Liver (tissue), 9 donors: Measurements from ENCODE around the gene RIMOC1. TPM values are rescaled to one million over a fixed set of nuclear protein-coding genes. Genes with fewer than 3 reads are reported as not detected.

Experiments
- DNase-seq: peaks from one replicate; pipeline ENCODE4 v3.0.0-alpha.2; 2017; ENCODE audit warnings: low spot score
- H3K27ac ChIP-seq, 2 donors: one replicate each; pipeline ENCODE4 v1.7.0; 2013; ENCODE audit warnings: inconsistent platforms in 2 of 2, low read length in 2 of 2, control low read depth in 1 of 2, low read depth in 1 of 2, mild to moderate bottlenecking in 1 of 2
- H3K27me3 ChIP-seq, 4 donors: one replicate each; pipeline versions ENCODE4 v1.6.1 to v1.7.0; 2013; ENCODE audit warnings: low read length in 3 of 4, inconsistent platforms in 1 of 4, mild to moderate bottlenecking in 1 of 4, moderate library complexity in 1 of 4; ENCODE audit not compliant: control insufficient read depth in 4 of 4, insufficient read depth in 4 of 4
- H3K36me3 ChIP-seq, 4 donors: one replicate each; pipeline versions ENCODE4 v1.6.1 to v1.7.0; 2013; ENCODE audit warnings: low read length in 3 of 4, mild to moderate bottlenecking in 3 of 4, low read depth in 1 of 4, moderate library complexity in 1 of 4; ENCODE audit not compliant: control insufficient read depth in 4 of 4, insufficient read depth in 3 of 4
- H3K4me1 ChIP-seq, 4 donors: one replicate each; pipeline versions ENCODE4 v1.6.1 to v1.7.0; 2013; ENCODE audit warnings: low read length in 3 of 4, mild to moderate bottlenecking in 3 of 4, moderate library complexity in 1 of 4; ENCODE audit not compliant: control insufficient read depth in 4 of 4, insufficient read depth in 4 of 4
- H3K4me3 ChIP-seq, 3 donors: one replicate each; pipeline versions ENCODE4 v1.6.1 to v1.7.0; 2013; ENCODE audit warnings: low read length in 3 of 3, control low read depth in 1 of 3, low read depth in 1 of 3, mild to moderate bottlenecking in 1 of 3
- H3K9ac ChIP-seq, 2 donors: one replicate each; pipeline ENCODE4 v1.7.0; 2013; ENCODE audit warnings: low read length in 2 of 2, mild to moderate bottlenecking in 2 of 2, moderate library complexity in 2 of 2, control low read depth in 1 of 2, low read depth in 1 of 2
- H3K9me3 ChIP-seq, 4 donors: one replicate each; pipeline versions ENCODE4 v1.6.1 to v1.7.0; 2013; ENCODE audit warnings: low read length in 3 of 4; ENCODE audit not compliant: control insufficient read depth in 4 of 4
- CTCF ChIP-seq: fragments of 150-350 bp; IDR thresholded peaks from 2 replicates; pipeline ENCODE4 v1.5.1; 2017; ENCODE audit warnings: improper control_type of control experiment, low read depth, low read length; ENCODE audit not compliant: missing input control
- EGR1 ChIP-seq, 2 donors: IDR thresholded peaks; 2 replicates each; pipeline ENCODE4 v1.6.1; 2016 to 2018; ENCODE audit warnings: antibody characterized with exemption in 2 of 2, low read depth in 2 of 2
- FOXA1 ChIP-seq: IDR thresholded peaks from 2 replicates; pipeline ENCODE4 v1.6.1; 2016; ENCODE audit warnings: antibody characterized with exemption
- FOXA2 ChIP-seq: IDR thresholded peaks from 2 replicates; pipeline ENCODE4 v1.6.1; 2016; ENCODE audit warnings: antibody characterized with exemption
- GABPA ChIP-seq, 2 donors: IDR thresholded peaks in 1 of 2; conservative IDR thresholded peaks in 1 of 2; 2 replicates each; pipeline ENCODE4 v1.6.1; 2016; ENCODE audit warnings: antibody characterized with exemption in 2 of 2, mild to moderate bottlenecking in 1 of 2, moderate library complexity in 1 of 2
- HNF4A ChIP-seq, 2 donors: conservative IDR thresholded peaks; 2 replicates each; pipeline ENCODE4 v1.6.1; 2016; ENCODE audit warnings: antibody characterized with exemption in 2 of 2, mild to moderate bottlenecking in 2 of 2
- HNF4G ChIP-seq: IDR thresholded peaks from 2 replicates; pipeline ENCODE4 v1.6.1; 2016; ENCODE audit warnings: antibody characterized with exemption
- JUND ChIP-seq, 2 donors: IDR thresholded peaks; 2 replicates each; pipeline ENCODE4 v1.6.1; 2016; ENCODE audit warnings: antibody characterized with exemption in 2 of 2
- NR2F2 ChIP-seq: IDR thresholded peaks from 2 replicates; pipeline ENCODE4 v1.6.1; 2016; ENCODE audit warnings: antibody characterized with exemption
- RAD21 ChIP-seq, 2 donors: IDR thresholded peaks; 2 replicates each; pipeline ENCODE4 v1.6.1; 2016; ENCODE audit warnings: antibody characterized with exemption in 2 of 2, mild to moderate bottlenecking in 2 of 2
- SP1 ChIP-seq: IDR thresholded peaks from 2 replicates; pipeline ENCODE4 v1.6.1; 2018; ENCODE audit warnings: antibody characterized with exemption, mild to moderate bottlenecking
- TAF1 ChIP-seq: conservative IDR thresholded peaks from 2 replicates; pipeline ENCODE4 v1.6.1; 2016; ENCODE audit warnings: antibody characterized with exemption, mild to moderate bottlenecking
- YY1 ChIP-seq: IDR thresholded peaks from 2 replicates; pipeline ENCODE4 v1.6.1; 2016; ENCODE audit warnings: antibody characterized with exemption, mild to moderate bottlenecking
- ZBTB33 ChIP-seq: IDR thresholded peaks from 2 replicates; pipeline ENCODE4 v1.6.1; 2016; ENCODE audit warnings: antibody characterized with exemption
- WGBS: extraction: QIAGEN DNeasy Blood & Tissue Kit; methylation state at CpG from one replicate; pipeline ENCODE4 v1.1.7; 2013; 5-methylcytosine and 5-hydroxymethylcytosine counted together
- polyA plus RNA-seq, 2 donors: library from polyadenylated mRNA; stranded (reverse) in 1 of 2; unstranded in 1 of 2; fragments of 200-250 nt in 1 of 2; fragments of >200 nt in 1 of 2; fragmentation: Nextera tagmentation in 1 of 2; extraction: Ambion mirVana in 1 of 2; gene quantifications; one replicate each; pipeline versions ENCODE4 v1.2.1 to v1.2.3, GENCODE V29; 2013 to 2015
- total RNA-seq, 2 donors: library from RNA; depleted of rRNA; stranded (reverse); fragments of >200 nt; gene quantifications; one replicate each; pipeline ENCODE4 v1.2.3, GENCODE V29; 2014
- TF ChIP-seq, protein P1 (sequence below): IDR thresholded peaks from 2 replicates; pipeline ENCODE4 v1.6.1; 2016; ENCODE audit warnings: antibody characterized with exemption
- TF ChIP-seq, protein P2 (sequence below): IDR thresholded peaks from 2 replicates; pipeline ENCODE4 v1.6.1; 2016; ENCODE audit warnings: antibody characterized with exemption
- donor health status: healthy.
- donor health status: healthy.
- donor health status: healthy.
- donor health status: healthy.
- donor health status: healthy.

Gene RIMOC1
- total and polyA plus RNA-seq, 4 donors: 3.7 to 11.8 (median 6.7) TPM

DNA sequence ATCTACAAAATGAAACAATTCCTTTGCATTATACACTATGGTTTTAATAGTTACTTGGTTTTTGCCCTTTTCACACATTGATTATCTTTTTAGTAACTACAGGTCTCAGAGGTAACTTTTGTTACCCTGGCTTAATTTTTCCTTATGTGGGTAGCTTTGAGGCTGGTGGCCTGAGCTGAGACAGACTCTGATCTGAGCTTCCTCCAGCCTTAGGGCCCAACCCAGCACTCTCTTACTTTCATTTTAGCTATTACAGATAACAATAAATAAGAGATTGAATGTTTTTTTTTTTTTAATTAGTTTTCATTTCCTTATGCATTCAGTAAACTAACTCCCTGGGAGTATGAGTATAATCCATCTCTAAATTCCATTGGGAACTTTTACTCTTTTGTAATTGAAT, 18.9 kb upstream of the RIMOC1 start (continued):
- TF ChIP-seq CTCF: no peak
- no peak for TF ChIP-seq SP1
- no peak for TF ChIP-seq JUND (IDR thresholded peaks at IDR 0.05)
- no peak for TF ChIP-seq EGR1 (IDR thresholded peaks at IDR 0.05; ENCODE audit: low read depth in 2 of 2)
- no peak for TF ChIP-seq TAF1
- no peak for TF ChIP-seq GABPA (IDR thresholded peaks at IDR 0.05 in 1 of 2, conservative IDR thresholded peaks at IDR 0.05 in 1 of 2)
- TF ChIP-seq FOXA1: no peak

DNA sequence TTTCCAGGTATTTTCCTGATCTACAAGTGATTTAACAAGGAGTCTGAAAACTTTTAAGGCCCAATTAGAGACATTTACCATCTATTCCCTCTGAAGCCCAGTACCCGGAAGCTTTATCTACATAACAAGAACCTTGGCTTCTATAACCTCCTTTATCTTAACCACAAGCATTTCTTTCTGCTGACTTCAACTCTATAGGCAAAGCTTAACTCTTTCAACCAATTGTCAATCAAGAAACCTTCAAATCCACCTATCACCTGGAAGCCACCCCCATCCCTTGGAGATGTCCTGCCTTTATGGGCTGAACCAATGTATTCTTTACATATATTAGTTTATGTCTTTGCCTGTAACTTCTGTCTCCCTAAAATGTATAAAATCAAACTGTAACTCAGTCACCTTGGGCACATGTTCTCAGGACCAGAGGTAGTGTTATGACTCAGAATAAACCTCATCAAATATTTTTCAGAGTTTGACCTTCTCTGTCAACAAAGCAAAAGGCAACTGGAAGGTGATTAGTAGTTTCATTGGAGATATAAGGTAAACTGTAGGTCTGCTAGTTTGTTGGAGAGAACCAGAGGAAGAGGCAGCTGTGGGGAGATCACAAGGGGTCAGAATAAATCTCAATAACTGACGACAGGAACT, 13.0 kb upstream of the RIMOC1 start:
- TF ChIP-seq NR2F2 (no peak), CTCF (no peak), HNF4G (no peak), YY1 (no peak), HNF4A (conservative IDR thresholded peaks at IDR 0.05) (no peak), RAD21 (IDR thresholded peaks at IDR 0.05) (no peak), GABPA (IDR thresholded peaks at IDR 0.05 in 1 of 2, conservative IDR thresholded peaks at IDR 0.05 in 1 of 2) (no peak), FOXA2 (no peak)
- TF ChIP-seq, protein P1, sequence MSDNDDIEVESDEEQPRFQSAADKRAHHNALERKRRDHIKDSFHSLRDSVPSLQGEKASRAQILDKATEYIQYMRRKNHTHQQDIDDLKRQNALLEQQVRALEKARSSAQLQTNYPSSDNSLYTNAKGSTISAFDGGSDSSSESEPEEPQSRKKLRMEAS: no peak
- TF ChIP-seq, protein P2, sequence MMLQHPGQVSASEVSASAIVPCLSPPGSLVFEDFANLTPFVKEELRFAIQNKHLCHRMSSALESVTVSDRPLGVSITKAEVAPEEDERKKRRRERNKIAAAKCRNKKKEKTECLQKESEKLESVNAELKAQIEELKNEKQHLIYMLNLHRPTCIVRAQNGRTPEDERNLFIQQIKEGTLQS: no peak
- WGBS: 73% methylated on average over 2 of the region's 2 CpGs
- Histone ChIP-seq H3K27ac (no peak overlapping the region), H3K4me1 (no peaks in the 10 kb centered on the region), H3K36me3 (no peaks in the 10 kb centered on the region), H3K9me3 (no peaks in the 10 kb centered on the region), H3K9ac (no peak overlapping the region), H3K4me3 (no peak overlapping the region), H3K27me3 (peaks cover 0 to 2% (median 0%) of the 10 kb centered on the region in 4 donors)
- DNase-seq: no peak

- Histone ChIP-seq H3K9ac (no peak overlapping the region), H3K4me3 (no peak overlapping the region), H3K9me3 (no peaks in the 10 kb centered on the region), H3K27me3 (peaks cover 0 to 5% (median 0%) of the 10 kb centered on the region in 4 donors), H3K4me1 (no peaks in the 10 kb centered on the region), H3K27ac (no peak overlapping the region), H3K36me3 (no peaks in the 10 kb centered on the region)
- TF ChIP-seq TAF1: no peak
- no peak for TF ChIP-seq ZBTB33
- no peak for TF ChIP-seq JUND (IDR thresholded peaks at IDR 0.05)
- TF ChIP-seq EGR1 (IDR thresholded peaks at IDR 0.05; ENCODE audit: low read depth in 2 of 2): no peak
- no peak for TF ChIP-seq NR2F2
- no peak for DNase-seq
Observed at GRCh38 chr5:41892031-41892430, 12.1 kb upstream of the RIMOC1 start.
